ENCODE results near the gene EFL1. TPM values are rescaled to one million over a fixed set of nuclear protein-coding genes. Genes with fewer than 3 reads are reported as not detected.
"Not testable (repeated sequence)": the region's sequence is repeated elsewhere in the genome, so short reads cannot be mapped to it uniquely, and the experiment has no call there.

EFL1 gene
- polyA plus RNA-seq, 1 donor (not counting 4 experiments of a cell fraction or from before 2014, with no cell fraction given), result 32.0 TPM

DNA sequence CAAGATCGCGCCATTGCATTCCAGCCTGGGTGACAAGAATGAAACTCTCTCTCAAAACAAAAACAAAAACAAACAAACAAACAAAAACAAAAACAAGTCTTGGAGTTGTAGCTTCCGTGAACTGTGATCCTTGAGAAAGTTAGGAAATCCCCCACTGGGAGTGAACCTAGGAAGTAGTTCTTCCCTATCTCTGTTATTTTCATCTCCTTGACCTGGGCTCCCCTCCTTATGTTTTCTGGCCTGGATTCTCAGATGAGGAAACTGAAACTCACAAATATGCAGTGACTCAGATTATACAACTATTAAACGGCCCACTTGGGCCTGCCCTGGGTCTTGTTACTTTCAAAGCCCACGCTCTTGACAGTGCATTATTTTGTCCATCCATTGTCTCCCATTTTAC is 29.7 kb upstream of the EFL1 start:
- DNase-seq (ENCODE audit: low read depth, low spot score) (no peak), FAIRE-seq (no peak)
- no peaks in the 10 kb centered on the region for H3K27me3 ChIP-seq (ENCODE audit: control insufficient read depth, extremely low read depth, insufficient read depth, low read length)
- no peaks in the 10 kb centered on the region for H3K9me3 ChIP-seq (ENCODE audit: control insufficient read depth, low read depth, low read length)
- H3K36me3 ChIP-seq (ENCODE audit: control insufficient read depth in 2 of 2, extremely low read depth in 1 of 2, insufficient read depth in 2 of 2, low read length in 2 of 2), result no peaks in the 10 kb centered on the region
- no peaks in the 10 kb centered on the region for H4K20me1 ChIP-seq (ENCODE audit: control insufficient read depth, extremely low read depth, insufficient read depth, low read length)
- H3K4me1 ChIP-seq (ENCODE audit: control insufficient read depth, extremely low read depth, insufficient read depth, low read length), result no peaks in the 10 kb centered on the region
- no peak overlapping the region for H3K4me3 ChIP-seq (ENCODE audit: control insufficient read depth in 2 of 3, extremely low read depth in 1 of 3, insufficient read depth in 2 of 3, low read depth in 1 of 3, low read length in 3 of 3)
- no peaks in the 10 kb centered on the region for H3K79me2 ChIP-seq (ENCODE audit: control insufficient read depth, insufficient read depth, low read length)
- H3K9ac ChIP-seq (ENCODE audit: control insufficient read depth, extremely low read depth, insufficient read depth, low read length), result no peak overlapping the region
- H2AFZ ChIP-seq (ENCODE audit: control insufficient read depth, low read length), result no peak overlapping the region
- H3K27ac ChIP-seq (ENCODE audit: control insufficient read depth, insufficient read depth, low read length), result no peak overlapping the region
- no peak overlapping the region for H3K4me2 ChIP-seq (ENCODE audit: control insufficient read depth, extremely low read depth, insufficient read depth, low read depth, low read length)
- TF ChIP-seq EZH2 (IDR thresholded peaks at IDR 0.05; ENCODE audit: low read length), result no peak
- TF ChIP-seq, protein P1, sequence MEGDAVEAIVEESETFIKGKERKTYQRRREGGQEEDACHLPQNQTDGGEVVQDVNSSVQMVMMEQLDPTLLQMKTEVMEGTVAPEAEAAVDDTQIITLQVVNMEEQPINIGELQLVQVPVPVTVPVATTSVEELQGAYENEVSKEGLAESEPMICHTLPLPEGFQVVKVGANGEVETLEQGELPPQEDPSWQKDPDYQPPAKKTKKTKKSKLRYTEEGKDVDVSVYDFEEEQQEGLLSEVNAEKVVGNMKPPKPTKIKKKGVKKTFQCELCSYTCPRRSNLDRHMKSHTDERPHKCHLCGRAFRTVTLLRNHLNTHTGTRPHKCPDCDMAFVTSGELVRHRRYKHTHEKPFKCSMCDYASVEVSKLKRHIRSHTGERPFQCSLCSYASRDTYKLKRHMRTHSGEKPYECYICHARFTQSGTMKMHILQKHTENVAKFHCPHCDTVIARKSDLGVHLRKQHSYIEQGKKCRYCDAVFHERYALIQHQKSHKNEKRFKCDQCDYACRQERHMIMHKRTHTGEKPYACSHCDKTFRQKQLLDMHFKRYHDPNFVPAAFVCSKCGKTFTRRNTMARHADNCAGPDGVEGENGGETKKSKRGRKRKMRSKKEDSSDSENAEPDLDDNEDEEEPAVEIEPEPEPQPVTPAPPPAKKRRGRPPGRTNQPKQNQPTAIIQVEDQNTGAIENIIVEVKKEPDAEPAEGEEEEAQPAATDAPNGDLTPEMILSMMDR (optimal IDR thresholded peaks at IDR 0.05 in 1 of 3, IDR thresholded peaks at IDR 0.05 in 1 of 3, conservative IDR thresholded peaks at IDR 0.05 in 1 of 3; ENCODE audit: extremely low read depth in 1 of 3, insufficient read depth in 2 of 3, low read length in 3 of 3), result no peak
- dilution Hi-C loops (cut with MboI; ENCODE audit: extremely low pct_ligation_motif_present, low sequenced_read_pairs), result no loop called here
- H3K9me1 ChIP-seq (ENCODE audit: control insufficient read depth, extremely low read depth, insufficient read depth, low read length), result no peaks in the 10 kb centered on the region

DNA sequence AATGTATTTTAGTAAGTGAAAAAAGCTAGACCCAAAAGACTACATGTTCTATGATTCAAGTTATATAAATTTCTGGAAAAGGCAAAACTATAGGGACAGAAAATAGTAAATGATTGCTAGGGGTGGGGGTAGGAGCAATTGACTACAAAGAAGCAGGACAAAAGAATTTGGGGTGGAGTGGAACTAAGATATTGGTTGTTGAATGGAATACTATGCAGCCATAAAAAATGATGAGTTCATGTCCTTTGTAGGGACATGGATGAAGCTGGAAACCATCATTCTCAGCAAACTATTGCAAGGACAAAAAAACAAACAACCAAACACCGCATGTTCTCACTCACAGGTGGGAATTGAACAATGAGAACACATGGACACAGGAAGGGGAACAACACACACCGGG is 25.7 kb upstream of the EFL1 start:
- not testable (repeated sequence) for FAIRE-seq; H3K36me3 ChIP-seq (ENCODE audit: control insufficient read depth in 2 of 2, extremely low read depth in 1 of 2, insufficient read depth in 2 of 2, low read length in 2 of 2); DNase-seq (ENCODE audit: low read depth, low spot score)

DNA sequence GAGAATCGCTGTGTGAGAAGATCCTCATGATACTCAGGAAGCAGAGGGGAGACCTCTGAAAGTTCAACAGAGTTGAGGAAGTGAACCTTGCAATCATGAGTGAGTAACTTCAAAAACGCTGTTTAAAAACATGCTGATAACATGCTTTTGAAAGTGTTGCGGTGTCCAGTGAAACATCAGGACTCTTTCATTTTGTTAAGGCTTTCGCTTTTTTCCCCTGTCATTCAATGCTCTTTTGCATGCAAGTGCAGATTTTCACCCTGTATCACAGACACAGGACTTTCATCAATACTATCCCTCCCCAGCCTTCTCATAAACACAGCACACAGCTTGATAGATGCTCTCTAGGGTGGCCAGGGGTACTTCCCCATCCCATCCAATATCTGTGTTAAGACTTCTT is 23.9 kb upstream of the EFL1 start:
- H3K9me1 ChIP-seq (ENCODE audit: control insufficient read depth, extremely low read depth, insufficient read depth, low read length); H3K4me3 ChIP-seq (ENCODE audit: control insufficient read depth in 2 of 3, extremely low read depth in 1 of 3, insufficient read depth in 2 of 3, low read depth in 1 of 3, low read length in 3 of 3); H3K9ac ChIP-seq (ENCODE audit: control insufficient read depth, extremely low read depth, insufficient read depth, low read length); H4K20me1 ChIP-seq (ENCODE audit: control insufficient read depth, extremely low read depth, insufficient read depth, low read length); FAIRE-seq; dilution Hi-C loops (cut with MboI; ENCODE audit: extremely low pct_ligation_motif_present, low sequenced_read_pairs); H3K79me2 ChIP-seq (ENCODE audit: control insufficient read depth, insufficient read depth, low read length); H2AFZ ChIP-seq (ENCODE audit: control insufficient read depth, low read length); H3K27ac ChIP-seq (ENCODE audit: control insufficient read depth, insufficient read depth, low read length); H3K36me3 ChIP-seq (ENCODE audit: control insufficient read depth in 2 of 2, extremely low read depth in 1 of 2, insufficient read depth in 2 of 2, low read length in 2 of 2); H3K27me3 ChIP-seq (ENCODE audit: control insufficient read depth, extremely low read depth, insufficient read depth, low read length); H3K9me3 ChIP-seq (ENCODE audit: control insufficient read depth, low read depth, low read length); DNase-seq (ENCODE audit: low read depth, low spot score); H3K4me2 ChIP-seq (ENCODE audit: control insufficient read depth, extremely low read depth, insufficient read depth, low read depth, low read length); H3K4me1 ChIP-seq (ENCODE audit: control insufficient read depth, extremely low read depth, insufficient read depth, low read length): not testable (repeated sequence)

More for the DNA sequence above, 25.7 kb upstream of the EFL1 start:
- H3K4me1 ChIP-seq (ENCODE audit: control insufficient read depth, extremely low read depth, insufficient read depth, low read length); H3K9ac ChIP-seq (ENCODE audit: control insufficient read depth, extremely low read depth, insufficient read depth, low read length); H3K79me2 ChIP-seq (ENCODE audit: control insufficient read depth, insufficient read depth, low read length); H3K27me3 ChIP-seq (ENCODE audit: control insufficient read depth, extremely low read depth, insufficient read depth, low read length); H4K20me1 ChIP-seq (ENCODE audit: control insufficient read depth, extremely low read depth, insufficient read depth, low read length); H3K4me3 ChIP-seq (ENCODE audit: control insufficient read depth in 2 of 3, extremely low read depth in 1 of 3, insufficient read depth in 2 of 3, low read depth in 1 of 3, low read length in 3 of 3); H3K4me2 ChIP-seq (ENCODE audit: control insufficient read depth, extremely low read depth, insufficient read depth, low read depth, low read length); dilution Hi-C loops (cut with MboI; ENCODE audit: extremely low pct_ligation_motif_present, low sequenced_read_pairs); H3K9me3 ChIP-seq (ENCODE audit: control insufficient read depth, low read depth, low read length); H3K27ac ChIP-seq (ENCODE audit: control insufficient read depth, insufficient read depth, low read length); H2AFZ ChIP-seq (ENCODE audit: control insufficient read depth, low read length); H3K9me1 ChIP-seq (ENCODE audit: control insufficient read depth, extremely low read depth, insufficient read depth, low read length): not testable (repeated sequence)

DNA sequence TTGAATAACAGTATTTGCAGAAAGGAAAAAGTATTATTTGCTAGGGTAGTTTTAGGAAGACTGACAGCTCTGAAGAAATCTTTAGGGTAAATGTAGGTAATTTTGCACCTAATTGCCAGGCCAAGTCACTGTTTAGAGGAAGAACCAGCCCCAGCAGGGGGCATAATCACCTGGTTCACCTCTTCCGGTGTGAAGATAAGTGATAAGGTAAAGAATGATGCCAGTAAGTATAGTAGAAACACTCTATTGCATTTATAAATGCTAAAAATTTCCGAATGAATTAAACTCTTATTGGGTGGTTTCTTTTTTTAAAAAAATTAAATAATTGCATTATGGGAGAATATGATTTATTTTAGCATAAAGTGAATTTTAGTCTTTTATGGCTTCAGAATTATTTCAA is 21.8 kb upstream of the EFL1 start:
- H3K4me1 ChIP-seq (ENCODE audit: control insufficient read depth, extremely low read depth, insufficient read depth, low read length); H3K9ac ChIP-seq (ENCODE audit: control insufficient read depth, extremely low read depth, insufficient read depth, low read length); DNase-seq (ENCODE audit: low read depth, low spot score); H3K9me3 ChIP-seq (ENCODE audit: control insufficient read depth, low read depth, low read length); FAIRE-seq; H3K4me3 ChIP-seq (ENCODE audit: control insufficient read depth in 2 of 3, extremely low read depth in 1 of 3, insufficient read depth in 2 of 3, low read depth in 1 of 3, low read length in 3 of 3); H3K4me2 ChIP-seq (ENCODE audit: control insufficient read depth, extremely low read depth, insufficient read depth, low read depth, low read length); H3K27me3 ChIP-seq (ENCODE audit: control insufficient read depth, extremely low read depth, insufficient read depth, low read length); H3K79me2 ChIP-seq (ENCODE audit: control insufficient read depth, insufficient read depth, low read length); H3K27ac ChIP-seq (ENCODE audit: control insufficient read depth, insufficient read depth, low read length); H3K9me1 ChIP-seq (ENCODE audit: control insufficient read depth, extremely low read depth, insufficient read depth, low read length); dilution Hi-C loops (cut with MboI; ENCODE audit: extremely low pct_ligation_motif_present, low sequenced_read_pairs); H3K36me3 ChIP-seq (ENCODE audit: control insufficient read depth in 2 of 2, extremely low read depth in 1 of 2, insufficient read depth in 2 of 2, low read length in 2 of 2); H4K20me1 ChIP-seq (ENCODE audit: control insufficient read depth, extremely low read depth, insufficient read depth, low read length); H2AFZ ChIP-seq (ENCODE audit: control insufficient read depth, low read length): not testable (repeated sequence)
